ENCODE data around the gene ICA1L.
"Not testable (repeated sequence)": the region's sequence is repeated elsewhere in the genome, so short reads cannot be mapped to it uniquely, and the experiment has no call there.

ICA1L gene

DNA sequence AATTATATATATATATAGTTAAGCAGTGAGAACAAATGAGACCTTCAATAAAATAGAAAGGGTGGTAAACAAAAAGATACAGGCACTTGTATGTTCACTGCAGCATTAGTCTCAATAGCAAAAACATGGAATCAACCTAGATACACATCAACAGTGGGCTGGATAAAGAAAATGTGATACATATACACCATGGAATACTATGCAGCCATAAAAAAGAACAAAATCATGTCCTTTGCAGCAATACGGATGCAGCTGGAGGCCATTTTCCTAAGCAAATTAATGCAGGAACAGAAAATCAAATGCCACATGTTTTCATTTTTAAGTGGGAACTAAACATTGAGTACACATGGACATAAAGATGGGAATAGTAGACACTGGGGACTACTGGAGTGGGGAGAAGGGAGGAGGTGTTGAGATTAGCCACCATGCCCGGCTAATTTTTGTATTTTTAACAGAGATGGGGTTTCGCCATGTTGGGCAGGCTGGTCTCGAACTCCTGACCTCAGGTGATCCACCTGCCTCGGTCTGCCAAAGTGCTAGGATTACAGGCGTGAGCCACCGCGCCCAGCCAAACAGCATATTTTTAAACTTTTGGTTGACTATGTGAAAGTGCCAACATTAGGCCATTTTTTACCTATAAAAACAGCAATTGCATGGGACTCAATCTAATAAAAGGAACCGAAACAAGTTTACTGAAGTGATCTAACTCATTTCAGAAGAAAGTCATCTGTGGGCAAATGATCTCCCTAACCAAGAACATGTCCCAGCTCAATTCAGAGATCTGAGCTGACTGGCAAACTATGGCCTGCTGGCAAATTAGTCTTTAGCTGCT, 23.7 kb downstream of the ICA1L start:
- DNase-seq: no peak

DNA sequence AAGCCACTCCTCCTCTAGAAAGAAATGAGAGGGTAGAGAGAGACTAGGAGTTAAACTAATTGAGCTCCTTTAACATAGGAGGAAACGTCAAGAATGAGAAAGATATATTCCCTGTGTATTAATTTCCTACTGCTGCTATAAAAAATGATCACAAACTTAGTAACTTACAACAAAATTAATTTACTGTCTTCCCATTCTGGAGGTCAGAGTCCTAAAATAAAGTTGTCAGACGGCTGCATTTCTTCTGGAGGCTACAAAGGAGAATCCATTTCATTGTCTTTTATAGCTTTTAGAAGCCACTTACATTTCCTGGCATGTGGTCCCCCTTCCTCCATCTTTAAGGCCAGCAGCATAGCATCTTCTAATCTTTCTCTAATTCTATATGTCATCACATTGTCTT, 26.9 kb downstream of the ICA1L start:
- DNase-seq: no peak

DNA sequence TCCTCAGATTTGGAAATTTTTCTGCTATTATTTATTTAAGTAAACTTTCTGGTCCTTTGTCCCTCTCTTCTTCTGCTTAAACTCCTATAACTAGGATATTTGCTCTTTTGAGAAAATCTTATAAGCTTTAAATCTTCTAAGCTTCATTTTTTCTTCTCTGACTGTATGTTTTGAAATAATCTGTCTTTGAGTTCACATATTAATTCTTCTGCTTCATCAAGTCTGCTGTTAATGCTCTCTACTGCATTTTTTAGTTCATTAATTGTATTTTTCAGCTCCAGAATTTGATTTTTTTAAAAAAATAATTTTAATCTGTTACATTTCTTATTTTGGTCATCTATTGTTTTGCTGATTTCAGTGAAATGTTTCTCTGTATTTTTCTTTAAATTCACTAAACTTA, 28.9 kb downstream of the ICA1L start:
- no peak for DNase-seq

DNA sequence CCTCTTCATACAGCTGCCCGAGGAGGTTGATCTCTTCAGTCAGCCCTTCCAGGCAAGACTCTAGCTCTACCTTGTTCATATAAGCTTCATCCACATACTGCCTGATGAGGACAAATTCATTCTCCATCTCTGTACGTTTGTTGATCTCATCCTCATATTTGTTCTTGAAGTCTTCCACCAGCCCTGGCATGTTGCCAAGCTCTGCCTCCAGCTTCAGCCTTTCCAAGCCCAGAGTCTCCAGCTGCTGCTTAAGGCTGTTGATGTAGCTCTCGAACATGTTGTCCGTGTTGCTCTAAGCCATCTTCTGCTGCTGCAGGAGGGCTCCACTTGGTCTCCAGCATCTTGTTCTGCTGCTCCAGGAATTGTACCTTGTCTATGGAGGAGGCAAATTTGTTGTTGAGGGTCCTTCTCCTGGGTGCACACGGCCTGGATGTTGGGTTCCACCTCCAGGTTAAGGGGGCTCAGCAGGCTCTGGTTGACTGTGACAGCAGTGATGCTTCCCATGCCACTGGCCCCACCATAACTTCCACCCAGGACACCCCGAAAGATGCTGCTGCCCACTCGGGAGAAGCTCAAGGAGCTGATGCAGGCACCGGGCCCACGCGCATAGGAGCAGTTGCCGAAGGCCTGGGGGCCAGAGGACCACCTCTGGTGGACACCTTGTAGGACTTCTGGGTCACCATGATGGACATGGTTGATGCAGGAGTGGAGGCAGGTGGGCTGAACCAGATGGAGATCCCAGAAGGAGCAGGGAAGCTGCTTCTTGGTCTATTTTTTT, 30.3 kb downstream of the ICA1L start:
- DNase-seq: no peak

DNA sequence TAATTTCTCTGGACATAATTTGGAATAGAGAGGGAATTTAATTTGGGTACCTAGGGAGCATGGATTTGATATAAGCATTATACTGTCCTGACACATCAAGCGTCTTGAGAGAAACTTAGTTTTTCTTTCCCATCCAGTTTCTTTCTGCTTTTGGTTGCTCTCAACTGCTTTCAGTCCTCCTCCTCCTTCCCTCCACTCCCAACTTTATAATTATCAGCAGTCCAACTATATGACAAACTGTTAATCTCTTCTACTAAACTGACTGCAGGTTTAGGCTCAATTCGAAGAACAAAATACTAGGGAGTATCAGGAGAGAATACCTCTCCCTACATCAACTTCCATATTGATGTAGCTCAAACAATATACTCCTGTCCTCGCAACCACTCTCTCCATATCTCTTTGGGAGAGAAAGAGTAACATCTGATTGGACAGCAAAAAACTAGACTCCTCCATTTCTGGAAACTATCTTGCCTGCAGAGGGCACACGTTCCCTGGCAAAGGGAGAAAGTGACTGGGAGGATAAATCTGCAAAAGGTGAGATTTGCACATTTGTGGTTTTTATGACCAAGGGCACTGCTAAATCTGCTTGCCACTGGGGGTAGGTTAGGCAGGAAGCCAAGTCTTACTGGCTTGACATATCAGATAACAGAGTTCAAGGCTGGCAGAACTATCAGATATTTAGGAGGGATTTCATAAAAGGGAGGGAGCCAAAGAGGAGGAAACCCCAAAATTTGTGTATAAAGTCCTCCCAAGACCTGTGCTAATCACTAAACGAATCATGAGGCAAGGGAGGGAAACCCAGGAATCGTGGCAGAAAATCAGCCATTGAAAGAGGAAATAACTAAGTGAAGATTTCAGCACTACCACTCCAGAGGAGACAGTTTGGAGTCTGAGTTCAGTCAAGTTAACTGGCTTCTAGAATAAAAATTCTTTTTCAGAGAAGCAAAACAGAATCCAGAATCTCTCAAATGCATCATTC, 40.0 kb downstream of the ICA1L start:
- DNase-seq: peak; percentile 52 to 61

DNA sequence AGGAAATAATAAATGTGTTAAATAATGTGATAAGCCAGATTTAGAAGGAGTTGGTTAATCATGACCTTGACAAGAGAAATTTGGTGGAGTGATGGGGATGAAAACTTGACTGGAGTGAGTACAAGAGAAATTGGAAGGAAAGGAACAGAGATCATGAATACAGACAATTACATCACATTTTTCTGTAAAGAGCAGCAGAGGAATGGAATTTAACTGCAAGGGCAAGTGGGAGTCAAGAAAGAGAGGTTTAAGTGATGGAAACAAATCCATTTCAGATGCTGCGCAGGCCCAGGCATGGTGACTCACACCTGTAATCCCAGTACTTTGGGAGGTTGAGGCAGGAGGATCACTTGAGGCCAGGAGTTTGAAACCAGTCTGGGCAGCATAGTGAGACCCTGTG, 46.7 kb downstream of the ICA1L start:
- DNase-seq: no peak

DNA sequence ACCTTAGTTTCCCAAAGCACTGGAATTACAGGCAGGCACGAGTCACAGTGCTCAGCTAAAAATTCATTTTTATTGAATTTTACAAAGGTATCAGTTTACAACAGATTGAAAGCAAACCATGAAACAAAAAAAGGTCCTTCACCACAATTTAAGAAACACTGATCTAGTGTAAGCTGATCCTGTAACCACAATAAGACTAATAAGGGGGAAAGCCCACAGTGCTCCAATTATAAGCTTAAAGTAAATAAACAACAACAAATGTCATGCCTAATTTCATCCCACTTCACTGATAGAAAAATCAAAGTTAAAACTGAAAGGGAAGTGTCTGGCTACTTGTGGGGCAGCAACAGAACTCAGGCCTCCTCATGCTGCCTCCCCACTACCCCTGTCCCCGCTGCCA, 49.2 kb downstream of the ICA1L start:
- DNase-seq: no peak

DNA sequence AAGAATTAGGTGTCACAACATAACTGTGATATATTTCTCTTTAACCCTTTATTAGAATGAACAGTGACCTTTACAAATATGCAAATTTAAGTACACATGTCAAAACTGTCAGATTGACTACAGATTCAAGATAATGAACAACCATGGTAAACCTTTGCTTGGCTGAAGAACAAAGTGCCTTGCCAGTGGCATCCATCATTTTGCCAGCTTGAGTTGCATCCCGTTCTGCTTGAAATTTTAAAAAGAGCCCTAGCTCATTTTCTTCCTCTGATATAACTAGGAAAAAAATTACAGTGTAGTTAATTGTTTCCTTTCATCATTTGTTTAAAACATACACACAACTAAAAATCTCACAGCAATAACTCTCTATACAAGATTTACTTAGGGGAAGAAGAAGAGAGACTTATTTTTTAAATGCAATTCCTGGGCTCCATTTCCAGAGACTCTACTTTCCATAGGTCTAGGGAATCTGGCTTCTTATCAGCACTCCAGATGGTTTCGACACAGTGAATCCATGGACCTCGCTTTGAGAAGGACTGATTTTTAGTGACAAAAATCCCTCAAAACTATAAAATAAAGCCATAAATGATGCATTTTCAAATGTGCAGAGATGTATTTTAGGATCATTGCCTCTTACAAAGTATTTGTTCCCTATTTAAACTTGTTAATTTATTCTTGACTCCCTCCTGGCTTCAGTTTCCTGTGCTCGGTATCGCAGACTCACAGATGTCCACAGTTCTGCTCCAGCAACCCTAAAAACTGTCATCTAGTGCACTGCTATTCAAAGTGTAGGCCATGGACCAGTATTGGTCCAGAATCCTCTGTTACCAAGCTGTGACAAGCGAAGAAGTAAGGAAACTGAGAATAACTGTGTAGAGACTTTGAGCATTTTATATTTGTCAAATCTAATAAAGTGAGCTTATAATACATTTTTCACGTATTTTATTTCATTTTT, 50.1 kb downstream of the ICA1L start:
- DNase-seq: no peak

DNA sequence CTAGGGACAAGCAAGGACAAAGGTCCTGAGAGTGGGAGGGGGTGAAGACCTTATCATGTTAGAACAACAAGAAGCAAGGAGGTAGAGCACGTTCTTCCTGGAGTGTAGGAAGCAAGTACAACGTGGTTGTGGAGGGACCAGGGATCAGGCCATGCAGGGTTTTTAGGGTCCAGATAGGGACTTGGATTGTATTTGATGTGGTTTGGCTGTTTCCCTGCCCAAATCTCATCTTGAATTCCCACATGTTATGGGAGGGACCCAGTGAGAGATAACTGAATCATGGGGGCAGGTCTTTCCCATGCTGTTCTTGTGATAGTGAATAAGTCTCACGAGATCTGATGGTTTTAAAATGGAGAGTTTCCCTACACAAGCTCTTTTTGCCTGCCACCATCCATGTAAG, 53.2 kb downstream of the ICA1L start:
- DNase-seq: no peak

DNA sequence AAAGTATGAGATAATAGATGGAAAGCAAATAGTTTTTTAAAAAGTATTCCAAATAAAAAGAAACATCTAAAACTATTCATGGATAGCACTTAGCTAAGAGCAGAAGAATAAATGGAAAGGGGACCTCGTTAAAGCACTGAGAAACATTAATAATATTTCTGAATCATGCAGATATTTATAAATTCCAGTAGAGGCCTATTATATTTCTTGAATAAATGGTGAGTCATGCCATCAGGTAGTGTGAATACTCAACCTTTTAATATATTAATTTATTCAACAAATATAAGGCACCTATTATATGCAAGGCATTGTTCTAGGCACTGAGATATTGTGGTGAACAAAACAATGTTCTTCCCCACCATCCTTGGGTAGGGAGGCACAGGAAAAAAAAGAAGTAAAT, 53.8 kb downstream of the ICA1L start:
- DNase-seq: no peak

DNA sequence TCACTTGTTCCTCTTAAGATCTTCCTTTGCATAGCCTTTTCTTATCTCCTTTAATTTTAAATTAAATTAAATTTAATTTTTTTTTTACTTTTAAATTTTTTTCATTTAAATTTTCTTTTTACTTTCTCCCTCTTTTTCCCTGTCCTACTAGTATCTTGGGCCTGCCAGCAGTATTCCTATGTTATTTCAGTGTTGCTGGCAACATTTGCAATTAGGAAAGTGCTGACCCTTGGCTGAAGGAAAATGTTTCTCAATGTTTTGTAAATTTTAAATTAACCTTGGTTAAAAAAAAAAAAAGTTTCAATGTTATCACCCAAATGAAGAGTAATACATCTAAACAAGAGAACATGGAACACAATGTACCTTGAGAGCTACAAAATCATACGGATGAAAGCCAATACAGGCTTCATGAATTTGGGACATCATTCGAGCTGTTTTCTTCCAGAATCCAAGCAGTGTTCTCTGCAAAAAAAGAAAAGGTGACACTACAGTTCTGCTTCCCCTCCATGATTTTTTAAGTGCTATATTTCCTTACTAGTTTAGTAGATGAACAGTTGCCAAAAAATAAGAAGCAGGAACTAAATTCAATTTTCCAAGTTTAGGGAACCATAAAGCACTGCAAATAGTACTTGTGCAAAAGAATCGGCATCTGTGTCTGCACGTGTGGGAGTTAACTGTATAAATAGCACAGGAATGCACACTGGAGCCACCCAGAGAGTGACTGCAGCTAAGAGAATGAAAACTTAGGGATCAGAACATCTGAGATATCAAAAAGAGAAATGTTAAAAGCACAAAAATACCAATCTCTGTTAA, 55.8 kb downstream of the ICA1L start:
- DNase-seq: no peak

DNA sequence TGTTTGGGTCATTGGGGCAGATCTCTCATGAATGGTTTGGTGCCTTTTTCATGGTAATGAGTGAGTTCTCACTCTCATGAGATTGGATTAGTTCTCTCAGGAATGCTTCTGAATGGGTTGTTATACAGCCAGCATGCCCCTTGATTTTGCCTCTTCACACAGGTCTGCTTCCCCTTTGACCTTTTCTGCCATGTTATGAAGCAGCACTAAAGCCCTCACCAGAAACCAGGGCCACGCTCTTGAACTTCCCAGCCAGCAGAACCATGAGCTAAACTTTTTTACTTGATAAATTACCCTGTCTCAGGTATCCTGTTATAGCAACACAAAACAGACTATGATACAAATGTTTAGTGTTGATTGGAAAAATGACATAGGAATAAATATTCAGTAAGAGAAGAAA, 57.3 kb downstream of the ICA1L start:
- DNase-seq: no peak

DNA sequence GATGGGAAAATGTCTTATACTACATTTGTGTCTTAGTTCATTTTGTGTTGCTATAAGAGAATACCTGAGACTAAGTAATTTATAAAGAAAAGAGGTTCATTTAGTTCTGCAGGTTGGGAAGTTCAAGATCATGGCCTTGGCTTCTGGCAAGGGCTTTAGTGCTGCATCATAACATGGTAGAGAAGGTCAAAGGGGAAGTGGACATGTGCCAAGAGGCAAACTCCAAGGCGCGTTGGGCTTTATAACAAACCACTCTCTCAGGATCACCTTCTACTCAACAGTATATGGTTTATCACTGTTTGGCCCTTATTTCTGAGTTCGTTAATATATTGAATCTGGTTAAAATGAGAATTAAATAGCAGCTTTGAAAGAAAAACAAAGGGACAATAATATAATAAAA, 58.2 kb downstream of the ICA1L start:
- DNase-seq: no peak

DNA sequence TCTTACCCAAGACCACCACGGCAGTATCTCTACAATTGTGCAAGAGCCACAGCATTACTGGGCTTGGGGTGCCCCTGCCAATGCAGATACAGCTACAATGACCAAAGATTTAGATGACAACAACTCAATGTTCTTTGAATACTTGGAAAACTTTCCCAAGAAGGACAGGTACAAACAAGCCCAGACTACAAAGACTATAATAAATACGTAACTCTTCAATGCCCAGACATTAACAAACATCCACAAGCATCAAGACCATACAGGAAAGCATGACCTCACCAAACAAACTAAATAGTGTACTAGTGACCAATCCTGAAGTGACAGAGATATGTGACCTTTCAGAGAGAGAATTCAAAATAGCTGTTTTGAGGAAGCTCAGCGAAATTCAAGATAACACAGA, 62.8 kb downstream of the ICA1L start:
- no peak for DNase-seq

DNA sequence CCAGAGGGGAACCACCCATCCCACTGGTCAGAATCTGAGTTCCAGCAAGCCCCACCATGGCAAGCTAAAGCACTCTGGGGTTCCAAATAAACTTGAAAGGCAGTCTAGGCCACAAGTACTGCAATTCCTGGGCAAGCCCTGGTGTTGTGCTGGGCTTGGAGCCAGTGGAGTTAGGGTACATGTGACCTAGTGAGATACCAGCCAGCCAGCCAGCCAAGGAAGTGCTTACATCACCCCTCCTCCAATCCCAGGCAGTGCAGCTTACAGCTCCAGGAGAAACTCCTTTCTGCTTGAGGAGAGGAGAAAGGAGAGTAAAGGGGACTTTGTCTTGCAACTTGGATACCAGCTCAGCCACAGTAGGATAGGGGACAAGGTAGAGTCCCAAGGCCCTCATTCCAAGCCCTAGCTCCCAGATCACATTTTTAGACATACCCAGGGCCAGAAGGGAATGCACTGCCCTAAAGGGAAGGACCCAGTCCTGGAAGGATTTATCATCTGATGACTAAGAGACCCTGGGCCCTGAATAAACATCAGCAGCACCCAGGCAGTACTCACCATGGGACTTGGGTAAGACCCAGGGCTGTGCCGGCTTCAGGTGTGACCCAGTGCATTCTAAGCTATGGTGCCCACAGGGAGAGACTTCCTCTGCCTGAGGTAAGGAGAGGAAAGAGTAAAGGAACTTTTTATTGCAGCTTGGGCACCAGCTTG, 64.0 kb downstream of the ICA1L start:
- DNase-seq: not testable (repeated sequence)

DNA sequence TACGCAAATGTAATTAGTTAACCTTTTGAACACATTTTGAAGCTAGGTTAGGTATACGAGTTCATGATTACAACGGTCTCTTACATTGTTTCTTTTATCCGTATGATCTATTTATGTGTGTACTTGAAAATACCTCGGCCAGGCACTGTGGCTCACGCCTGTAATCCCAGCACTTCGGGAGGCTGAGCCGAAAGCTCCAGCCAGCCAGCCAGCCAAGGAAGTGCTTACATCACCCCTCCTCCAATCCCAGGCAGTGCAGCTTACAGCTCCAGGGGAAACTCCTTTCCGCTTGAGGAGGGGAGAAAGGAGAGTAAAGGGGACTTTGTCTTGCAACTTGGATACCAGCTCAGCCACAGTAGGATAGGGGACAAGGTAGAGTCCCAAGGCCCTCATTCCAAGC, 65.7 kb downstream of the ICA1L start:
- DNase-seq: not testable (repeated sequence)

DNA sequence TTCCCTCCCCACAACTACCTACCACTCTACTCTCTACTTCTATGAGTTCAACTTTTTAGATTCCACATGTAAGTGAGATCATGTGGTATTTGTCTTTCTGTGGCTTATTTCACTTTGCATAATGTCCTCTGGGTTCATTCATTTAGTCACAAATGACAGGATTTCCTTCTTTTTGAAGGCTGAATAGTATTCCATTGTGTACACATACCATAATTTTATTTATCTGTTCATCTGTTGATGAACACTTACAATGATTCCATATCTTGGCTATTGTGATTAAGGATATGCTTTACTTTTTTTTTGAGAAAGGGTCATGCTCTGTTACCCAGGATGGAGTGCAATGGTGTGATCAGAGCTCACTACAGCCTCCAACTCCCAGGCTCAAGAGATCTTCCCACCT, 73.6 kb downstream of the ICA1L start:
- no peak for DNase-seq

DNA sequence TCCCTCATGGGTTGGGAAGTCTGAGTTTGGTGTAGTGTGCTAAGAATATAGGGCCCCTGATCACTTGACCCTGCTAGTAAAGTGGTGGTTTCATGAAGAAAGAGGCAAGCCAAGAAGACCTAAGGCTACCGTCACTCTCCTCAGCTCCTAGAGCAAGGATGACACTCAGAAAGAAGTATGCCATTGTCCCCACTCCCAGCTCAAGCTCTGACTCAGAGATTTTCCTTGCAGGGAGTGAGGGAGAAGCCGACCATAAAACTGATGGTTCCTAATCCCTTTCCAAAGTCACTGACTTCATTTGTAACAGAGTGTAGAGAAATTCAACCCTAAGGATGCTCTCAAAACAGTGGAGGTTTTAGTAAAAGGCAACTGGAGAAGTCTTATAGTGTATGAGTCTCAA, 80.9 kb downstream of the ICA1L start:
- no peak for DNase-seq

DNA sequence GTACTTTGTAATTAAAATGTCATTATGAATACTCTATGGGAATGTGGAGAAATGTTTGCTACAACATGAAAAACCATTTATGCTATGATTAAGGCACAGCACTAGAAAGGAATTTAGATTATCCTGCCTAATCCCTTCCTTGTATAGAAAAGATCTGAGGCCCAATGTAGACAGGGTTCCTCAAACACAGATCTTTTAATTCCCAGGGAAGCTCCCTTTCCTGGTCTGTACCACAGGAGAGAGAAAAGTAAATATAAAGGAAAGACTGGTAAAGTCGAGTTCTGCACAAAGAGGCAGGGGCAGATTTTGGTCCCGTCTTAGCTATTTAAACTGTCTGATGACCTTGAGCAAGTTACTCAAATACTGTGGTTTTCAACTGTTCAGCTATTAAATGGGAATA, 84.7 kb downstream of the ICA1L start:
- DNase-seq: no peak

DNA sequence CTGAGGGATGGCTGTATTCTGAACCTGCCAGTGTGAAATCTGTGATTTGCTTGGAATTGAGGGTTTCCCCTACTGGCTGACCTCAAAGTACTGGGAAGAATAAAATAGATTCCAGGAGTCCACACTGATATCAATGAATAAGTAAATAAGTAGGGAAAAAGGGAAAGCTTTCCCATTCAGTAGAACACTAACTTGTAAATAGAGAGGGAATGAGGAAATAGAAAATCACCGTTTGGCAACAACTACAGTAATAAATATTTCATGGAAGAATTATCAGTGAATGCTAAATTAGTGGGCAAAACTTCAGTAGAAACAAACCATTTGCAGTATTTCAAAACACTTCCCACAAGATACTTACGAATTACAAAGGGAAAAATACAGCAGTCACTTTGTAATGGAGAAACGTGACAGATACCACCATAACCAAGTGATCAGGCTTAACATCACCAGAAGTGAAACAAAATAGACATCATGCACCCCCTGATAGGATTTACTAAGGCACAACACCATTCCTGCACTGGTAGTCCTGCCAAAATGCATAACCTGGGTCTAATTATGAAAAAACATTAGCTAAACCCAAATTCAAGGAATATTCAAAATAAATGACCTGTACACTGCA, 88.5 kb downstream of the ICA1L start:
- DNase-seq: no peak

All from AML-193 (cell line).